ENCODE results near the gene DMRTC2. TPM values are rescaled to one million over a fixed set of nuclear protein-coding genes. Genes with fewer than 3 reads are reported as not detected.

The DMRTC2 gene
- total and polyA plus RNA-seq, 9 of the 15 experiments (the other 6 are each of a cell fraction or from before 2014, with no cell fraction given): 0.03 TPM; not detected in 8

DNA sequence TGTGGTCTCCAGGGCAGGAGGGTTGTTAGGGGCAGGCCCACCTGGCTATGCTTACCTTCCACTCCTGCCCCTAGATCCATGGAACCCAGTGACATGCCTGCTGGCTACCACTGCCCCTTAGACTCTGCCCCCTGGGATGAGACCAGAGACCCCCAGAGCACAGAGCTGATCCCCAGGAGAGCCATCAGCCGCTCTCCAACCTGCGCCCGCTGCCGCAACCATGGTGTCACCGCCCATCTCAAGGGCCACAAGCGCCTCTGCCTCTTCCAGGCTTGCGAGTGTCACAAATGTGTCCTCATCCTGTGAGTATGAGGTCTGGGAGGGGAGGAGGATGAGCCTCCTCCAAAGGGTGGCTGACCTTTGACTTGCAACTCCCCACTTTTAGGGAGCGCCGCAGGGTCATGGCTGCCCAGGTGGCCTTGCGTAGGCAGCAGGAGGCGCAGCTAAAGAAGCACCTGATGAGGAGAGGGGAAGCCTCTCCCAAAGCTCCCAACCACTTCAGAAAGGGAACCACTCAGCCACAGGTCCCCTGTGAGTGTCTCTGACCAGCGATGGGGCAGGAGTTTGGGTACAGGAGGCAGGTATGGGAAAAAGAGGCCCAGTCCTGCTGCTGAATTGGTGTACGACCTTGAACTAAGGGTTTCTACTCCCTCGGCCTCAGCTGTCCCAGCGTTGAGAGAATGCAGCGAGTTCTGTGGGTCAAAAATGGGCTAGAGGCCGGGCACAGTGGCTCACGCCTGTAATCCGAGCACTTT, 2.7 kb downstream of the DMRTC2 start:
- peaks cover 2% of the 10 kb centered on the region; the same call in 1 of the 2 replicates for H3K9me3 ChIP-seq (replicated peaks; ENCODE audit: control insufficient read depth, insufficient read depth, low read depth, low read length)
- ChIA-PET CTCF (ENCODE audit: low intra/inter-chr PET ratio) (no interaction called here), POLR2A (interaction anchor here (0.6 to 0.9 kb wide), 2 partner anchors 9 to 26 kb away, joined by 3 to 4 read pairs; no protein-coding TSS in a partner anchor)
- peaks cover 13 to 24% of the 10 kb centered on the region in 2 experiments; a peak in 4 of 5 replicates for H3K4me1 ChIP-seq (replicated peaks in 1 of 2; ENCODE audit: control insufficient read depth in 2 of 2, insufficient read depth in 2 of 2, low read length in 2 of 2)
- no peak overlapping the region for H3K4me3 ChIP-seq
- no peak overlapping the region for H3K9ac ChIP-seq (ENCODE audit: insufficient read depth in 1 of 2, low read depth in 2 of 2, low read length in 2 of 2)
- BruUV-seq (replicated peaks): no TSS peak
- H3K79me2 ChIP-seq (ENCODE audit: control insufficient read depth, insufficient read depth, low read length): no peaks in the 10 kb centered on the region
- no peaks in the 10 kb centered on the region for H3K9me1 ChIP-seq (ENCODE audit: control insufficient read depth, insufficient read depth, low read length)
- no peak for FAIRE-seq
- no peak overlapping the region for H3K4me2 ChIP-seq (ENCODE audit: insufficient read depth, low read length)
- in situ Hi-C loops (cut with MboI): no loop called here
- no peaks in the 10 kb centered on the region for H3K36me3 ChIP-seq (ENCODE audit: control insufficient read depth, insufficient read depth, low read length)
- intact Hi-C loops (cut with micrococcal nuclease): no loop called here
- no peaks in the 10 kb centered on the region for H4K20me1 ChIP-seq (replicated peaks; ENCODE audit: control insufficient read depth, insufficient read depth, low read length)
- H3K27me3 ChIP-seq (ENCODE audit: control insufficient read depth in 2 of 2, insufficient read depth in 2 of 2, low read length in 2 of 2): peaks cover 6 to 14% of the 10 kb centered on the region in 2 experiments; a peak in 4 of 5 replicates
- H3K27ac ChIP-seq (ENCODE audit: extremely low read depth, low read depth, low read length): no peak overlapping the region
- peak in 2 of 4 experiments; percentile 4 to 7 for DNase-seq (ENCODE audit: extremely low read depth in 1 of 4, low spot score in 3 of 4)
- 49% methylated on average over 19 of the region's 19 CpGs for WGBS (ENCODE audit: insufficient coverage, low coverage, missing lambda C conversion rate)
- H2AFZ ChIP-seq (ENCODE audit: low read depth, low read length): no peak overlapping the region
- no peak for ATAC-seq
- TF ChIP-seq, protein P1, sequence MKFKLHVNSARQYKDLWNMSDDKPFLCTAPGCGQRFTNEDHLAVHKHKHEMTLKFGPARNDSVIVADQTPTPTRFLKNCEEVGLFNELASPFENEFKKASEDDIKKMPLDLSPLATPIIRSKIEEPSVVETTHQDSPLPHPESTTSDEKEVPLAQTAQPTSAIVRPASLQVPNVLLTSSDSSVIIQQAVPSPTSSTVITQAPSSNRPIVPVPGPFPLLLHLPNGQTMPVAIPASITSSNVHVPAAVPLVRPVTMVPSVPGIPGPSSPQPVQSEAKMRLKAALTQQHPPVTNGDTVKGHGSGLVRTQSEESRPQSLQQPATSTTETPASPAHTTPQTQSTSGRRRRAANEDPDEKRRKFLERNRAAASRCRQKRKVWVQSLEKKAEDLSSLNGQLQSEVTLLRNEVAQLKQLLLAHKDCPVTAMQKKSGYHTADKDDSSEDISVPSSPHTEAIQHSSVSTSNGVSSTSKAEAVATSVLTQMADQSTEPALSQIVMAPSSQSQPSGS (CRISPR knock-in tag; IDR thresholded peaks at IDR 0.05): no peak
- TF ChIP-seq, protein P2, sequence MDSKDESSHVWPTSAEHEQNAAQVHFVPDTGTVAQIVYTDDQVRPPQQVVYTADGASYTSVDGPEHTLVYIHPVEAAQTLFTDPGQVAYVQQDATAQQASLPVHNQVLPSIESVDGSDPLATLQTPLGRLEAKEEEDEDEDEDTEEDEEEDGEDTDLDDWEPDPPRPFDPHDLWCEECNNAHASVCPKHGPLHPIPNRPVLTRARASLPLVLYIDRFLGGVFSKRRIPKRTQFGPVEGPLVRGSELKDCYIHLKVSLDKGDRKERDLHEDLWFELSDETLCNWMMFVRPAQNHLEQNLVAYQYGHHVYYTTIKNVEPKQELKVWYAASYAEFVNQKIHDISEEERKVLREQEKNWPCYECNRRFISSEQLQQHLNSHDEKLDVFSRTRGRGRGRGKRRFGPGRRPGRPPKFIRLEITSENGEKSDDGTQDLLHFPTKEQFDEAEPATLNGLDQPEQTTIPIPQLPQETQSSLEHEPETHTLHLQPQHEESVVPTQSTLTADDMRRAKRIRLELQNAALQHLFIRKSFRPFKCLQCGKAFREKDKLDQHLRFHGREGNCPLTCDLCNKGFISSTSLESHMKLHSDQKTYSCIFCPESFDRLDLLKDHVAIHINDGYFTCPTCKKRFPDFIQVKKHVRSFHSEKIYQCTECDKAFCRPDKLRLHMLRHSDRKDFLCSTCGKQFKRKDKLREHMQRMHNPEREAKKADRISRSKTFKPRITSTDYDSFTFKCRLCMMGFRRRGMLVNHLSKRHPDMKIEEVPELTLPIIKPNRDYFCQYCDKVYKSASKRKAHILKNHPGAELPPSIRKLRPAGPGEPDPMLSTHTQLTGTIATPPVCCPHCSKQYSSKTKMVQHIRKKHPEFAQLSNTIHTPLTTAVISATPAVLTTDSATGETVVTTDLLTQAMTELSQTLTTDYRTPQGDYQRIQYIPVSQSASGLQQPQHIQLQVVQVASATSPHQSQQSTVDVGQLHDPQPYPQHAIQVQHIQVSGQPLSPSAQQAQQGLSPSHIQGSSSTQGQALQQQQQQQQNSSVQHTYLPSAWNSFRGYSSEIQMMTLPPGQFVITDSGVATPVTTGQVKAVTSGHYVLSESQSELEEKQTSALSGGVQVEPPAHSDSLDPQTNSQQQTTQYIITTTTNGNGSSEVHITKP (IDR thresholded peaks at IDR 0.05; ENCODE audit: partially characterized antibody): no peak
- TF ChIP-seq EP300 (IDR thresholded peaks at IDR 0.05; ENCODE audit: low read length) (no peak), CXXC5 (CRISPR knock-in tag; IDR thresholded peaks at IDR 0.05) (no peak), ERF (CRISPR knock-in tag; IDR thresholded peaks at IDR 0.05) (no peak), HMG20A (CRISPR knock-in tag; conservative IDR thresholded peaks at IDR 0.05) (no peak), NR3C1 (CRISPR knock-in tag; IDR thresholded peaks at IDR 0.05) (no peak), POLR2AphosphoS2 (IDR thresholded peaks at IDR 0.05; ENCODE audit: low read length) (no peak)
- TF ChIP-seq, protein P3, sequence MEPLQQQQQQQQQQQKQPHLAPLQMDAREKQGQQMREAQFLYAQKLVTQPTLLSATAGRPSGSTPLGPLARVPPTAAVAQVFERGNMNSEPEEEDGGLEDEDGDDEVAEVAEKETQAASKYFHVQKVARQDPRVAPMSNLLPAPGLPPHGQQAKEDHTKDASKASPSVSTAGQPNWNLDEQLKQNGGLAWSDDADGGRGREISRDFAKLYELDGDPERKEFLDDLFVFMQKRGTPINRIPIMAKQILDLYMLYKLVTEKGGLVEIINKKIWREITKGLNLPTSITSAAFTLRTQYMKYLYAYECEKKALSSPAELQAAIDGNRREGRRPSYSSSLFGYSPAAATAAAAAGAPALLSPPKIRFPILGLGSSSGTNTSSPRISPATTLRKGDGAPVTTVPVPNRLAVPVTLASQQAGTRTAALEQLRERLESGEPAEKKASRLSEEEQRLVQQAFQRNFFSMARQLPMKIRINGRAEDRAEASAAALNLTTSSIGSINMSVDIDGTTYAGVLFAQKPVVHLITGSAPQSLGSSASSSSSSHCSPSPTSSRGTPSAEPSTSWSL (CRISPR knock-in tag; IDR thresholded peaks at IDR 0.05; ENCODE audit: borderline replicate concordance): no peak
- TF ChIP-seq, protein P4, sequence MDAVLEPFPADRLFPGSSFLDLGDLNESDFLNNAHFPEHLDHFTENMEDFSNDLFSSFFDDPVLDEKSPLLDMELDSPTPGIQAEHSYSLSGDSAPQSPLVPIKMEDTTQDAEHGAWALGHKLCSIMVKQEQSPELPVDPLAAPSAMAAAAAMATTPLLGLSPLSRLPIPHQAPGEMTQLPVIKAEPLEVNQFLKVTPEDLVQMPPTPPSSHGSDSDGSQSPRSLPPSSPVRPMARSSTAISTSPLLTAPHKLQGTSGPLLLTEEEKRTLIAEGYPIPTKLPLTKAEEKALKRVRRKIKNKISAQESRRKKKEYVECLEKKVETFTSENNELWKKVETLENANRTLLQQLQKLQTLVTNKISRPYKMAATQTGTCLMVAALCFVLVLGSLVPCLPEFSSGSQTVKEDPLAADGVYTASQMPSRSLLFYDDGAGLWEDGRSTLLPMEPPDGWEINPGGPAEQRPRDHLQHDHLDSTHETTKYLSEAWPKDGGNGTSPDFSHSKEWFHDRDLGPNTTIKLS (IDR thresholded peaks at IDR 0.05; ENCODE audit: borderline replicate concordance, low read depth): no peak
- TF ChIP-seq, protein P5, sequence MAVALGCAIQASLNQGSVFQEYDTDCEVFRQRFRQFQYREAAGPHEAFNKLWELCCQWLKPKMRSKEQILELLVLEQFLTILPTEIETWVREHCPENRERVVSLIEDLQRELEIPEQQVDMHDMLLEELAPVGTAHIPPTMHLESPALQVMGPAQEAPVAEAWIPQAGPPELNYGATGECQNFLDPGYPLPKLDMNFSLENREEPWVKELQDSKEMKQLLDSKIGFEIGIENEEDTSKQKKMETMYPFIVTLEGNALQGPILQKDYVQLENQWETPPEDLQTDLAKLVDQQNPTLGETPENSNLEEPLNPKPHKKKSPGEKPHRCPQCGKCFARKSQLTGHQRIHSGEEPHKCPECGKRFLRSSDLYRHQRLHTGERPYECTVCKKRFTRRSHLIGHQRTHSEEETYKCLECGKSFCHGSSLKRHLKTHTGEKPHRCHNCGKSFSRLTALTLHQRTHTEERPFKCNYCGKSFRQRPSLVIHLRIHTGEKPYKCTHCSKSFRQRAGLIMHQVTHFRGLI (CRISPR knock-in tag; IDR thresholded peaks at IDR 0.05): no peak
